ENCODE data around the gene DLG5. TPM values are rescaled to one million over a fixed set of nuclear protein-coding genes. Genes with fewer than 3 reads are reported as not detected.

The DLG5 gene
- total and polyA plus RNA-seq, 2 experiments from 2014 or later, result 4.4 to 27.9 TPM

- Histone ChIP-seq H3F3A (ENCODE audit: insufficient read depth) (no peaks in the 10 kb centered on the region), H3K9me3 (ENCODE audit: low read depth) (no peaks in the 10 kb centered on the region), H3K9me2 (ENCODE audit: insufficient read depth) (no peaks in the 10 kb centered on the region), H3K36me3 (ENCODE audit: low read depth) (no peaks in the 10 kb centered on the region; the same call in 1 of the 2 replicates), H4K20me1 (ENCODE audit: insufficient read depth) (no peaks in the 10 kb centered on the region), H3K27me3 (replicated peaks; ENCODE audit: insufficient read depth) (no peaks in the 10 kb centered on the region), H3K4me1 (ENCODE audit: insufficient read depth) (no peaks in the 10 kb centered on the region), H3K79me2 (ENCODE audit: insufficient read depth) (no peaks in the 10 kb centered on the region), H3K27ac (no peak overlapping the region), H3K4me2 (ENCODE audit: unreplicated experiment) (no peak overlapping the region), H3K4me3 (no peak overlapping the region), H3K9ac (no peak overlapping the region), H2AFZ (no peak overlapping the region)
- TF ChIP-seq EZH2 (IDR thresholded peaks at IDR 0.05; ENCODE audit: insufficient read depth, poor library complexity, severe bottlenecking) (no peak), EZH2phosphoT487 (IDR thresholded peaks at IDR 0.05; ENCODE audit: insufficient read depth, low read depth) (no peak)
- in situ Hi-C loops (cut with MboI), result no loop called here
- WGBS, 2 experiments (ENCODE audit: low coverage in 1 of 2, low lambda C conversion rate in 2 of 2, missing lambda C conversion rate in 2 of 2), result 86% methylated on average over 13 of the region's 13 CpGs
- DNase-seq, result no peak
Observed at GRCh38 chr10:77834943-77835668, 91.4 kb downstream of the DLG5 start.

- no peaks in the 10 kb centered on the region for H3F3A ChIP-seq (ENCODE audit: insufficient read depth)
- H3K36me3 ChIP-seq (ENCODE audit: low read depth), result no peaks in the 10 kb centered on the region; the same call in 1 of the 2 replicates
- no peak for DNase-seq
- no peaks in the 10 kb centered on the region for H3K9me2 ChIP-seq (ENCODE audit: insufficient read depth)
- no peak overlapping the region for H3K4me3 ChIP-seq
- H3K4me1 ChIP-seq (ENCODE audit: insufficient read depth), result no peaks in the 10 kb centered on the region
- H3K9me3 ChIP-seq (ENCODE audit: low read depth), result no peaks in the 10 kb centered on the region
- no peak overlapping the region for H3K4me2 ChIP-seq (ENCODE audit: unreplicated experiment)
- no peaks in the 10 kb centered on the region for H4K20me1 ChIP-seq (ENCODE audit: insufficient read depth)
- no peak overlapping the region for H3K27ac ChIP-seq
- H2AFZ ChIP-seq, result no peak overlapping the region
- H3K79me2 ChIP-seq (ENCODE audit: insufficient read depth), result no peaks in the 10 kb centered on the region
- 100% methylated on average over 2 of the region's 2 CpGs for WGBS, 2 experiments (ENCODE audit: low coverage in 1 of 2, low lambda C conversion rate in 2 of 2, missing lambda C conversion rate in 2 of 2)
- in situ Hi-C loops (cut with MboI), result no loop called here
- no peak overlapping the region for H3K9ac ChIP-seq
- TF ChIP-seq EZH2phosphoT487 (IDR thresholded peaks at IDR 0.05; ENCODE audit: insufficient read depth, low read depth), result no peak
- no peak for TF ChIP-seq EZH2 (IDR thresholded peaks at IDR 0.05; ENCODE audit: insufficient read depth, poor library complexity, severe bottlenecking)
- H3K27me3 ChIP-seq (replicated peaks; ENCODE audit: insufficient read depth), result no peaks in the 10 kb centered on the region
Observed at GRCh38 chr10:77834540-77834939, 92.0 kb downstream of the DLG5 start.

- Histone ChIP-seq H3K4me3 (no peak overlapping the region), H3K9me3 (ENCODE audit: low read depth) (no peaks in the 10 kb centered on the region), H3K9me2 (ENCODE audit: insufficient read depth) (no peaks in the 10 kb centered on the region), H4K20me1 (ENCODE audit: insufficient read depth) (no peaks in the 10 kb centered on the region), H3K9ac (no peak overlapping the region), H3K4me1 (ENCODE audit: insufficient read depth) (no peaks in the 10 kb centered on the region), H3K79me2 (ENCODE audit: insufficient read depth) (no peaks in the 10 kb centered on the region), H3K27me3 (replicated peaks; ENCODE audit: insufficient read depth) (no peaks in the 10 kb centered on the region), H3K27ac (no peak overlapping the region), H2AFZ (no peak overlapping the region), H3K4me2 (ENCODE audit: unreplicated experiment) (no peak overlapping the region), H3F3A (ENCODE audit: insufficient read depth) (no peaks in the 10 kb centered on the region), H3K36me3 (ENCODE audit: low read depth) (no peaks in the 10 kb centered on the region; the same call in 1 of the 2 replicates)
- 94 to 96% methylated on average over 15 of the region's 15 CpGs for WGBS, 2 experiments (ENCODE audit: low coverage in 1 of 2, low lambda C conversion rate in 2 of 2, missing lambda C conversion rate in 2 of 2)
- DNase-seq, result no peak
- no peak for TF ChIP-seq EZH2phosphoT487 (IDR thresholded peaks at IDR 0.05; ENCODE audit: insufficient read depth, low read depth)
- TF ChIP-seq EZH2 (IDR thresholded peaks at IDR 0.05; ENCODE audit: insufficient read depth, poor library complexity, severe bottlenecking), result no peak
- in situ Hi-C loops (cut with MboI), result no loop called here
Observed at GRCh38 chr10:77833792-77834191, 92.8 kb downstream of the DLG5 start.

- TF ChIP-seq EZH2 (IDR thresholded peaks at IDR 0.05; ENCODE audit: insufficient read depth, poor library complexity, severe bottlenecking) (no peak), EZH2phosphoT487 (IDR thresholded peaks at IDR 0.05; ENCODE audit: insufficient read depth, low read depth) (no peak)
- Histone ChIP-seq H3K4me2 (ENCODE audit: unreplicated experiment) (no peak overlapping the region), H2AFZ (no peak overlapping the region), H3K9me3 (ENCODE audit: low read depth) (no peaks in the 10 kb centered on the region), H3K9ac (no peak overlapping the region), H3F3A (ENCODE audit: insufficient read depth) (no peaks in the 10 kb centered on the region), H3K27me3 (replicated peaks; ENCODE audit: insufficient read depth) (no peaks in the 10 kb centered on the region), H3K79me2 (ENCODE audit: insufficient read depth) (no peaks in the 10 kb centered on the region), H3K36me3 (ENCODE audit: low read depth) (no peaks in the 10 kb centered on the region; the same call in 1 of the 2 replicates), H4K20me1 (ENCODE audit: insufficient read depth) (no peaks in the 10 kb centered on the region), H3K9me2 (ENCODE audit: insufficient read depth) (no peaks in the 10 kb centered on the region), H3K4me1 (ENCODE audit: insufficient read depth) (no peaks in the 10 kb centered on the region), H3K27ac (no peak overlapping the region), H3K4me3 (no peak overlapping the region)
- WGBS, 2 experiments (ENCODE audit: low coverage in 1 of 2, low lambda C conversion rate in 2 of 2, missing lambda C conversion rate in 2 of 2), result 90 to 91% methylated on average over 6 of the region's 6 CpGs
- DNase-seq, result no peak
- in situ Hi-C loops (cut with MboI), result no loop called here
Observed at GRCh38 chr10:77833225-77833624, 93.3 kb downstream of the DLG5 start.
